Daoy (cell line): ENCODE results near the gene ARHGEF5. TPM values are rescaled to one million over a fixed set of nuclear protein-coding genes. Genes with fewer than 3 reads are reported as not detected.
"Not testable (repeated sequence)": the region's sequence is repeated elsewhere in the genome, so short reads cannot be mapped to it uniquely, and the experiment has no call there.

Experiments used
- DNase-seq: peaks from one replicate; pipeline ENCODE4 v3.0.0-alpha.2; 2015; ENCODE audit warnings: low read depth
- total RNA-seq: library from RNA; depleted of rRNA; stranded (reverse); fragments of >200 nt; shearing (Covaris generic); gene quantifications from 2 replicates; pipeline ENCODE4 v1.2.3, GENCODE V29; 2014

The ARHGEF5 gene
- total RNA-seq, 1 experiment from 2014 or later, result 1.5 TPM

DNA sequence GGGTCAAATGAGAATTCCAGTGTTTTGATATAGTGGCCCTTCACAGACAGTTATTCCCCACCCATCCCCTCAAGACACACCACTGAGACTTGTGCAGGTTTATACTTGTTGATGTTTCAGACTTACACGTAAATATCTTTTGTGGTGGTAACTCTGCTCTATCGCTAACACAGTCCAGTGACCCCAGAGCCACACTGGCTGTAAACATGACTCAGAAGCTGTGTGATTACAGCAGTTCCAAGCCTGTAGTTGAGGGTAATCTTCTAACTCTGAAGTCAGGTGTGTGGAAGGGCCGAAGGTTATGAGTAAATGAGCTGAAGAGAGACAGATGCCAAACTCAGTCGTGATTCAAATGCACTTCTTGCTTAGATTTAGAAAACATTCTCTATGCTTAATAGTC, 28.9 kb downstream of the ARHGEF5 start:
- DNase-seq, result peak; percentile 56

DNA sequence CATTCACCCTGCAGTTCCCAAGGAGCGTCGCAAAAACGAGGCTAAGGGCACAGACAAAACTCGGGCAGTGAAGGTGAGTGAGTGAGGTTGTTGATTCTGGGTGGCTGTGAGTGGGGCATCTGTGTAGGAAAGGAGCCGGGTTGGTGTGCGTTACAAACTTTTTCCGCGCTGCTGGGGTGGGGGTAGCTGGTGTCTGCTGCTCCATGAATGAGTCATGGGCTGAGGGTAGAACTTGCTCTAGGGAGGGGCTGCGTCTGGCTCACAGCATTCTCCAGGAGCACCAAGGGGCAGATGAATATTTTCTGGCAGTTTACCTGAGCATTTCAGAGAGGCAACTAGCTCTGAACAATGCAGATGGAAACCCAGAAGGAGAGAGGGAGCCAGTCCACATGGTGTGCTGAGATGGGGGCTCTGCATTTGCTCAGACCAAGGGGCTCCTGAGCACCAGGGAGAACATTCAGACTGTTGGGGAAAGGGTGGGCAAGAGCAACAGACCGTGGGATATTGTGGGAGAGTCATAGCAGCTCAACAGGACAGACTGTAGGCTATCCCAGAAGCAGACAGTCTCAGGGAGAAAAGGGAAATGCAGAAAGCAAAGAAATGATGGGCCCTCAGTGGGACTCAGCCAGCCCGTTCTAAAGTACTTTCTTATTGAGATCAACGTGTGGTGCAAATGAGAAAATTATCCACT, 29.5 kb downstream of the ARHGEF5 start:
- peak; percentile 85 for DNase-seq

GRCh38 chr7:144386741-144387140, 31.5 kb downstream of the ARHGEF5 start:
- DNase-seq, result peak; percentile 46

DNA sequence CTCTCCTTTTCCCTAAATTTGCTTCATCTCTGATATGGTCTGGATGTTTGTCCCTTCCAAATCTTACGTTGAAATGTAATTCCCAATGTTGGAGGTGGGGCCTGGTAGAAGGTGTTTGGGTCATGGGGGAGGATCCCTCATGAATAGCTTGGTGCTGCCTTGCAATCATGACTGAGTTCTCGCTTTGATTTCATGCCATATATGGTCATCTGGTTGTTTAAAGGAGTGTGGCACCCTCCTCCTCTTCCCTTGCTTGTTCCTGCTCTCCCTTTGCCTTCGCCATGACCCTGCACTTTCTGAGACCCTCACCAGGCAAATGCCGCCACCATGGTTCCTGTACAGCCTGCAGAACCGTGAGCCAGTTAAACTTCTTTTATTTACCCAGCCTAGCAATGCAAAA, 33.7 kb downstream of the ARHGEF5 start:
- DNase-seq, result no peak

DNA sequence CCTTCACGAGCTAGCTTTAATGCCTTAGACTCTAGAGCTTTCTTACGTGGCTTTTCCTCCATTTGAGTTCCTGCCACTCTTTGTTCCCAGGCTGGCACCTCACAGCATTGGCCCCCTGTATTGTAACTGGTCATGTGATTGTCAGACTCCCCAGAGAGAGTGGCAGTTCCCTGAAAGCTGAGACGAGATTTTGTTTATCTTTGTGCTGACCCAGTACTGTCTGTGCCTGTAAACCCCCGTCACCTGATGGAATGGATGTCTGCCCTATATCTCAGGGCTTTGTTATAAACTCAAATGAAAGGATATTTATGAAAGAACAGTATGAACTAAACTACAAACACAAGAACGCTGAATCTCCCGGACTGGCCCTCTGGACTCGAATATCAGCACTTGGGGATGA, 35.3 kb downstream of the ARHGEF5 start:
- DNase-seq, result no peak

DNA sequence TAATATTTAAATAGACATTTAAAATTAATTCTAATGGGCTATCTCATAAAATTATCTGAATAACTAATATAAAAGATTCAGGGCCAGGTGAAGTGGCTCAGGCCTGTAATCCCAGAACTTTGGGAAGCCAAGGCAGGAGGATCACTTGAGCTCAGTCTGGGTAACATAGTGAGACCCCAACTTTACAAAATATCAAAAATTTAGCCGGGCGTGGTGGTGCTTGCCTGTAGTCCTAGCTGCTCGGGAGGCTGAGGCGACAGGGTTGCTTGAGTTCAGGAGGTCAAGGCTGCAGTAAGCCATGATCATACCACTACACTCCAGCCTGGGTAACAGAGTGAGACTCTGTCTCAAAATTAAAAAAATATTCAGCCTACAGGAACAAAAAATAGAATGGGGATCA, 35.8 kb downstream of the ARHGEF5 start:
- DNase-seq, result no peak

DNA sequence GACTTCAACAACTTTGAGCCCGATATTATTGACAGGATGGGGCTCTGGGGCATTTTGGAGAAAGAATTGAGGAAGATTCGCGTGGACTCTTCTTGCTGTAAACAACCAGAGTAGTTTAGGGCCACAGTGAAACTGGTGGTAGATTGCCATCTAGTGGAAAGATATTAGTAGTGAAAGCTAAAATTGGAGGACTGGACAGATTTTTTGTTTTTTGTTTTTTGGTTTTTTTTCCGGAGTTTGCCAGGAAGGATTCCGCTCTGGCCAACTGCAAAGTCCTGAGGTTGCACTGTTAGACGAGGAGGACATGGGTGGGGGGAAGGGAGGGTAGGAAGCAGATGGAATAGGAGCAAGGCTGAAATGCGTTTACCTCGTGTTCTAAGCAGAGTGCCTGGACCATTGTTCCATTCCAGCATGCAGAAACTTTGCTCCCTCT, 36.6 kb downstream of the ARHGEF5 start:
- DNase-seq, result peak; percentile 62

DNA sequence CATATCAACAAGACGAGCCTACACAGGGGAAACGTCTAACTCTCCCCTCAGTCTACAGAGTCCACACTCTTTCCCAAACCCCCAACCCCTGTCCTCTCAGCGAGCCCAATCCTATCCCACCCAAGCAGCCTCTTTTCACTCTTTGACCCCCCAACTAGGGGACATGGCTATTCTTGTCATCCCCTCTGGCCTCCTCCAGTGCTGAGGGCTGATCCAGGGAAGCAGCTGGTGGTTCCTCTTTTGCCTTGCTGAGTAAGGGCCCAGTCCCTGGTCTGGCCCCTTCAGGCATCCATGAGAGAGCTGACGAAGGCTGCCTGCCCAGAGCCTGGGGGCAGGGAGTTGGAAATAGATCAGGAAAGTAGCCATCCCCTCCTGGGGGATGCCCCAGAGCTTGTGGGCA, 41.9 kb downstream of the ARHGEF5 start:
- no peak for DNase-seq

- no peak for DNase-seq
These were observed 43.1 kb downstream of the ARHGEF5 start for GRCh38 chr7:144398291-144398690.

- no peak for DNase-seq
These were observed 43.7 kb downstream of the ARHGEF5 start for GRCh38 chr7:144398911-144399310.

GRCh38 chr7:144399946-144400345, 44.7 kb downstream of the ARHGEF5 start:
- no peak for DNase-seq

- DNase-seq, result no peak
These were observed 46.3 kb downstream of the ARHGEF5 start for GRCh38 chr7:144401490-144401889.

- no peak for DNase-seq
These were observed 47.9 kb downstream of the ARHGEF5 start for GRCh38 chr7:144403102-144403501.

- DNase-seq, result no peak
These were observed 48.5 kb downstream of the ARHGEF5 start, which contains the start of gene NOBOX for GRCh38 chr7:144403649-144404061. Gene NOBOX (minus strand): TSS chr7:144403693.

GRCh38 chr7:144404946-144405345, 49.7 kb downstream of the ARHGEF5 start:
- DNase-seq, result no peak

DNA sequence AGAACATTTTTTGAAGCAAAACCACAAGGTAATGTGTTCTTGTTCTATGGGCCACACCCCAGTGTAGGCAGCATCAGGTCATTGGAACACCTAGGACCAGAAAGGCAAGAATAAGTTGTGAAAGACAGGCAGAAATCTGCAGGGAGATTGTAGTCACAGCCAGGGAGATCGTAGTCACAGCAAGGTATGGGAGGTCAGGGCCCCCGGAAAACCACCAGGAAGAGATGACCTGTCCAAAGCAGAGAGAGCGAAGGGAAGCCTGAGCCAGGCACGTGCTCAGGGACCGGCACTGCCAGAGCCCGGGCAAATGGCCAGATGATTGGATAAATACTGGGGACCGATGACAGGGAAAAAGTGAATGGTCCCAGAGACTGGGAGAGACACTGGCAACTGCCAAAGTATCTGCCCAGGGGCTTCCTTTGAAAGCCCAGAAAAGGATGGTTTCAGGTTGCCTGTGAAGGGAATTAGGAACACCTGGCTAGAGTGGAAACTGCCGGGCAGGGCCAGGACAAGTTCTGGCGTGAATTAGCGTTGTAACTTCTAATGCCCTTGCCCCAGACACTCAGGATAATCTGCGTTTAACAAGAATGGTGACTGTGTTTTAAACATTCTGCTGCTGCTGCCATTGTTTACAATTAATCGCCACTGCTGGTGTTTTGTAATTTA, 52.2 kb downstream of the ARHGEF5 start:
- no peak for DNase-seq

- no peak for DNase-seq
These were observed 52.9 kb downstream of the ARHGEF5 start for GRCh38 chr7:144408121-144408520.

GRCh38 chr7:144410441-144410840, 55.2 kb downstream of the ARHGEF5 start:
- no peak for DNase-seq

DNA sequence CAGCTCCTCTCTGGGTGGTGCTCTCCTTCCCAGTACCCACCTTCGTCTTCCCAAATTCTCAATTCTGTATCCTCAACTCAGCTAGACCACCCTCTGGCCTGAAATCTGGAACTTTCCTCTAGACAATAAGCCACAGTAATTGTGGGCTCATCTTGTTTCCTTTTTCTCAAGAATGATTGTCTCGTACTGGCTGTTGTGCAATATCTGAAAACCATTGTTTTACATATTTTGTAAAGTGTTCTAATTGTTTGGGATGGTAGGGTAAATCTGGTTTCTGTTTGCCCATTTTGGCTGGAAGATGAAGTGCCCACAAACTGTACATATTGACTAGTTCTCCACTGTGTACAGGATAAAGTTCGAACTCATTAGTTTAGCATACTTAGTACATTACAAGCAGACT, 59.6 kb downstream of the ARHGEF5 start:
- no peak for DNase-seq

DNA sequence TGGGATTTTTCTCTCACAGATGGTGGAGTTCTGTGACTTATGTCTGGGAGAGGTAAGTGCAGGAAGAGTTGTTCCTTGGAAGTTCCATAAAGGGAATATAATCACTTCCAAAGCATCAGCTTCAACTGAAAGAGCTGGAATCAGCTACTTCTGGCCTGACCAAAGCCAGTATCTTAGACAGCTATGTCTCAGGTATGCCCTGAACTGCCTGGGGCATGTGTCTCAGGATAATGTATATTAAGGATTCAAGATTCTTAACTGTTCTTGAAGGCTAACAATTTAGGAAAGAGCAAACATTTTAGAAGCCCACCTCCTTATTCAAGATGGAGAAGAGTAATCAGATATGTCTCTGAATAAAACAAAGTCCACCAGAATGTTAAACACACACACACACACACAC, 60.7 kb downstream of the ARHGEF5 start:
- DNase-seq, result no peak

DNA sequence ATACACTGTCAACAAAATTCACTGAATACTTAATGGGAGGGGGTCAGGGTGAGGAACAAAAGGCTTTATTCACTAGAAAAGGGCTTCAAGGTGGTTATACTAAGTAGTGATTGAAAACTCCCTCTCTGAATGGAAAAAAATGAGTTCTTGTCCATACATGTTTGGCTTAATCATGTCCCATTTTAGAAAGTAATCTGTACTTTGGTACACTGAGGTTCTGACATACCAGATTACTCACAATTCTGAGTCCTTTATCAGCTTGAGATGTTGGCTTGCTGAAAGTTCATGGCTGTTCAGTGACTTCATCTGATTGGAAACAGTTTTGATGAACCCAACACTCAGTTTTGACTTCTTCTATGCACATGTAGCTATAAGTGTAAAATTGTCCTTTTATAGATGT, 61.1 kb downstream of the ARHGEF5 start:
- no peak for DNase-seq

DNA sequence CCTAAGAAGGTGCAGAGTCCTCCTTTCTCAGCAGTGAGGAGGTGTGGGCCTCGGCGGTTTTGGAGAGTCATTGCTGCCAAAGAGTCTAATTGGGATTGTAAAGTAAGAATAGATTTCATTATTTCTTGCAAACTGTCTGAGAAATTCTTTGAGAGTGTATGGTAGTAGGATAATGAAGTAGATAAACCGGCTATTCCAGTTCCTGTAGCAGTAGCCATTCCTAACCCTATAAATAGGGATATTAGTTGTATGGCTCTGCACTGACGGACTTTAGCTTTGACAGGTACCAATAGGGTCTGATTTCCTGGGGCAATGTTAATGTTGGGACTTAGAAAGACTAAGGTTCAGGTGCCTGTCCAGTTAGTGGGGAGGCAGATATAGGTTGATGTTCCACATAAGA, 63.7 kb downstream of the ARHGEF5 start:
- DNase-seq, result not testable (repeated sequence)

DNA sequence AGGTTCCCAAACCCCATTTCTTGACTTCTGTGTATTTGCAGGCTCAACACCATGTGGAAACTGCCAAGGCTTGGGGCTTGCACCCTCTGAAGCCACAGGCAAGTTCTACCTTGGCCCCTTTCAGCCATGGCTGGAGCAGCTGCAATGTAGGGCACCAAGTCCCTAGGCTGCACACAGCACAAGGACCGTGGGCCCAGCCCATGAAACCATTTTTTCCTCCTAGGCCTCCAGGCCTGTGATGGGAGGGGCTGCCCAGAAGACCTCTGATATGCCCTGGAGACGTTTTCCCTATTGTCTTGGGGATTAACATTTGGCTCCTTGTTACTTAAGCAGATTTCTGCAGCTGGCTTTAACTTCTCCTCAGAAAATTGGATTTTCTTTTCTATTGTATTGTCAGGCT, 72.3 kb downstream of the ARHGEF5 start:
- not testable (repeated sequence) for DNase-seq

GRCh38 chr7:144428431-144428830, 73.2 kb downstream of the ARHGEF5 start:
- no peak for DNase-seq
